Measurements from ENCODE around the gene LY6G5B.

GRCh38 chr6:31713465-31713864, 43.7 kb downstream of the LY6G5B start:
- TF ChIP-seq CTCF (IDR thresholded peaks at IDR 0.05) (no peak), POLR2A (IDR thresholded peaks at IDR 0.05) (no peak)

Data from right lobe of liver (tissue), 4 donors.